Measurements from ENCODE around the gene SCGB1A1.

DNA sequence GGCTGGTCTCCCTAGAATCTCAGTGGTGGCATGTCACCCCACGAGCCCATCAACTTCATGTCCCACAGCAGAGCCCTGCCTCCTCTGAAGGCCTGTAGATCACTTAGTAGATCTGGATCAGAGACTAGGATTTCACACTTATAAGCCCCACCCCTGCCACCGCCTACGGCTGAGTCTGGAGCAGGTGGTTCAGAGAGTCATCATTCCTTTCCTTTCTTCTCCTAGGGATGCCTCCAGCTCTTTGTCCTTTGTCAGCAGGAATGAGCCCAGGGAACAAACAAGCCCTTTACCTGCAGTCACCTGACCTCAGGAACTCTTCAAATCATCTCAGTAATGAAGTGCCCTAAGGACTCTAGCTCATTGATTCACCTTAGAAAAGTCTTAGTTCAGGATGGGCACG lies 37.8 kb downstream of the SCGB1A1 start:
- no peak for TF ChIP-seq POLR2A (IDR thresholded peaks at IDR 0.05)
- TF ChIP-seq, protein P1, sequence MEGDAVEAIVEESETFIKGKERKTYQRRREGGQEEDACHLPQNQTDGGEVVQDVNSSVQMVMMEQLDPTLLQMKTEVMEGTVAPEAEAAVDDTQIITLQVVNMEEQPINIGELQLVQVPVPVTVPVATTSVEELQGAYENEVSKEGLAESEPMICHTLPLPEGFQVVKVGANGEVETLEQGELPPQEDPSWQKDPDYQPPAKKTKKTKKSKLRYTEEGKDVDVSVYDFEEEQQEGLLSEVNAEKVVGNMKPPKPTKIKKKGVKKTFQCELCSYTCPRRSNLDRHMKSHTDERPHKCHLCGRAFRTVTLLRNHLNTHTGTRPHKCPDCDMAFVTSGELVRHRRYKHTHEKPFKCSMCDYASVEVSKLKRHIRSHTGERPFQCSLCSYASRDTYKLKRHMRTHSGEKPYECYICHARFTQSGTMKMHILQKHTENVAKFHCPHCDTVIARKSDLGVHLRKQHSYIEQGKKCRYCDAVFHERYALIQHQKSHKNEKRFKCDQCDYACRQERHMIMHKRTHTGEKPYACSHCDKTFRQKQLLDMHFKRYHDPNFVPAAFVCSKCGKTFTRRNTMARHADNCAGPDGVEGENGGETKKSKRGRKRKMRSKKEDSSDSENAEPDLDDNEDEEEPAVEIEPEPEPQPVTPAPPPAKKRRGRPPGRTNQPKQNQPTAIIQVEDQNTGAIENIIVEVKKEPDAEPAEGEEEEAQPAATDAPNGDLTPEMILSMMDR (IDR thresholded peaks at IDR 0.05): no peak

Measured in vagina (tissue), 2 donors.